Erythroblast (primary cell): Measurements from ENCODE around the gene HTR3E.

ENCODE experiments used
- GATA1 ChIP-seq: IDR thresholded peaks from 2 replicates; pipeline ENCODE4 v1.6.1; 2011; ENCODE audit warnings: low read depth, mild to moderate bottlenecking, control low read depth, low read length, moderate library complexity
- POLR2A ChIP-seq: IDR thresholded peaks from 2 replicates; pipeline ENCODE4 v1.6.1; 2011; ENCODE audit warnings: mild to moderate bottlenecking, low read length

- TF ChIP-seq POLR2A (no peak), GATA1 (no peak)
Observed at GRCh38 chr3:184092199-184092598, 4.7 kb upstream of the HTR3E start.
